Lung (tissue), 12 donors: ENCODE data around the gene C12orf60. TPM values are rescaled to one million over a fixed set of nuclear protein-coding genes. Genes with fewer than 3 reads are reported as not detected.

ENCODE experiments used
- ATAC-seq: fragments of 200-7000 bp; cut with Tn5 transposase; one replicate; pipeline ENCODE4 v1.9.1; 2020; ENCODE audit warnings: moderate number of reproducible peaks; ENCODE audit not compliant: insufficient read depth, low FRiP score
- DNase-seq, 3 donors: peaks; one replicate each; pipeline ENCODE4 v3.0.0-alpha.2; 2013 to 2017
- H3K27ac ChIP-seq, 2 donors: one replicate each; pipeline ENCODE4 v1.5.1; 2013; ENCODE audit warnings: mild to moderate bottlenecking in 2 of 2, moderate library complexity in 2 of 2, control low read depth in 1 of 2, inconsistent platforms in 1 of 2, low read depth in 1 of 2, low read length in 1 of 2
- H3K27me3 ChIP-seq, 3 donors: one replicate each; pipeline ENCODE4 v1.5.1; 2013; ENCODE audit warnings: low read length in 2 of 3; ENCODE audit not compliant: control insufficient read depth in 3 of 3, insufficient read depth in 3 of 3
- H3K36me3 ChIP-seq, 4 donors: one replicate each; pipeline ENCODE4 v1.5.1; 2013; ENCODE audit warnings: low read length in 4 of 4, mild to moderate bottlenecking in 1 of 4, moderate library complexity in 1 of 4; ENCODE audit not compliant: control insufficient read depth in 4 of 4, insufficient read depth in 4 of 4
- H3K4me1 ChIP-seq, 5 donors: one replicate each; pipeline ENCODE4 v1.5.1; 2013; ENCODE audit warnings: low read length in 5 of 5, mild to moderate bottlenecking in 2 of 5, moderate library complexity in 1 of 5; ENCODE audit not compliant: control insufficient read depth in 5 of 5, insufficient read depth in 5 of 5
- H3K4me3 ChIP-seq: one replicate; pipeline ENCODE4 v1.5.1; 2013; ENCODE audit warnings: mild to moderate bottlenecking, control low read depth, moderate library complexity
- H3K9ac ChIP-seq, 2 donors: one replicate each; pipeline ENCODE4 v1.5.1; 2013; ENCODE audit warnings: low read length in 2 of 2, control low read depth in 1 of 2; ENCODE audit not compliant: insufficient read depth in 1 of 2
- H3K9me3 ChIP-seq, 4 donors: one replicate each; pipeline ENCODE4 v1.5.1; 2013; ENCODE audit warnings: low read length in 3 of 4, mild to moderate bottlenecking in 1 of 4, moderate library complexity in 1 of 4; ENCODE audit not compliant: control insufficient read depth in 4 of 4, insufficient read depth in 3 of 4
- CTCF ChIP-seq: IDR thresholded peaks from 2 replicates; pipeline ENCODE4 v1.5.1; 2012; ENCODE audit warnings: mild to moderate bottlenecking; ENCODE audit errors: control extremely low read depth, extremely low read depth
- WGBS, 2 donors: extraction: QIAGEN DNeasy Blood & Tissue Kit; methylation state at CpG; one replicate each; pipeline ENCODE4 v1.1.7; 2013; 5-methylcytosine and 5-hydroxymethylcytosine counted together
- polyA plus RNA-seq, 2 donors: library from polyadenylated mRNA; stranded (reverse); fragments of 200-250 nt; gene quantifications; one replicate each; pipeline ENCODE4 v1.2.1, GENCODE V29; 2013
- total RNA-seq, 2 donors: library from RNA; depleted of rRNA in 1 of 2; stranded (reverse); fragments of >200 nt in 1 of 2; gene quantifications; one replicate each; pipeline ENCODE4 v1.2.1, GENCODE V29; 2014 to 2021
- donor health status: control.
- donor health status: control.
- donor health status: Bipolar disorder and iron deficiency.
- donor health status: healthy.
- donor health status: DM: yes; HTN: yes; CAD: no.

The C12orf60 gene
- total and polyA plus RNA-seq, 4 donors: 0.55 to 2.4 (median 0.79) TPM

GRCh38 chr12:14849661-14850060 is 46.2 kb downstream of the C12orf60 start:
- ATAC-seq: no peak

GRCh38 chr12:14850929-14851663 is 47.6 kb downstream of the C12orf60 start:
- Histone ChIP-seq H3K27ac (no peak overlapping the region), H3K4me1 (peaks cover 4 to 28% (median 7%) of the 10 kb centered on the region in 5 donors), H3K4me3 (no peak overlapping the region), H3K36me3 (no peaks in the 10 kb centered on the region), H3K9ac (no peak overlapping the region), H3K27me3 (no peaks in the 10 kb centered on the region), H3K9me3 (no peaks in the 10 kb centered on the region)
- no peak for TF ChIP-seq CTCF
- 0 to 100% methylated on average over 1 of the region's 1 CpG for WGBS, 2 donors
- no peak for ATAC-seq
- DNase-seq: no peak

More at GRCh38 chr12:14849661-14850060, 46.2 kb downstream of the C12orf60 start:
- H3K36me3 ChIP-seq: no peaks in the 10 kb centered on the region
- WGBS, 2 donors: 82 to 89% methylated on average over 2 of the region's 2 CpGs
- no peak for TF ChIP-seq CTCF
- H3K9ac ChIP-seq: no peak overlapping the region
- no peak for DNase-seq
- peaks cover 6 to 23% (median 7%) of the 10 kb centered on the region in 5 donors for H3K4me1 ChIP-seq
- no peaks in the 10 kb centered on the region for H3K9me3 ChIP-seq
- H3K4me3 ChIP-seq: no peak overlapping the region
- no peaks in the 10 kb centered on the region for H3K27me3 ChIP-seq
- H3K27ac ChIP-seq: no peak overlapping the region

- Histone ChIP-seq H3K4me3 (no peak overlapping the region), H3K4me1 (peaks cover 0 to 17% (median 2%) of the 10 kb centered on the region in 5 donors), H3K36me3 (no peaks in the 10 kb centered on the region), H3K27ac (no peak overlapping the region), H3K9ac (no peak overlapping the region), H3K27me3 (no peaks in the 10 kb centered on the region), H3K9me3 (no peaks in the 10 kb centered on the region)
- ATAC-seq: no peak
- TF ChIP-seq CTCF: no peak
- DNase-seq: no peak
These were observed 49.4 kb downstream of the C12orf60 start for GRCh38 chr12:14852880-14853279.
